Spleen (tissue), 7 donors: ENCODE data around the gene POLR2F.

ENCODE experiments used
- POLR2A ChIP-seq, 3 donors: fragments of 450-650 bp; IDR thresholded peaks; one replicate each; pipeline ENCODE4 v1.5.1; 2017; ENCODE audit warnings: antibody characterized with exemption in 3 of 3, mild to moderate bottlenecking in 1 of 3
- POLR2AphosphoS5 ChIP-seq, 3 donors: sonication (generic); formaldehyde crosslinking; IDR thresholded peaks; one replicate each; pipeline ENCODE4 v1.5.1; 2017; ENCODE audit warnings: antibody characterized with exemption in 3 of 3
- TF ChIP-seq, protein P1 (sequence below), 11 experiments: fragments of 200-600 bp in 7 of 11; fragments of 450-650 bp in 4 of 11; sonication (generic) in 4 of 11; IDR thresholded peaks in 8 of 11; conservative IDR thresholded peaks in 3 of 11; 1 replicate in 7 of 11; 2 replicates in 4 of 11; pipeline versions ENCODE4 v1.4.0 to v1.8.0; 2016 to 2021; ENCODE audit warnings: antibody characterized with exemption in 11 of 11, inconsistent platforms in 4 of 11, mild to moderate bottlenecking in 1 of 11
- donor health status: DM: no; HTN: no; CAD: no; lungs with moderate emphysema.
- donor health status: DM: no; HTN: no; CAD: no.
- donor health status: DM: no; HTN: no; CAD: no.

DNA sequence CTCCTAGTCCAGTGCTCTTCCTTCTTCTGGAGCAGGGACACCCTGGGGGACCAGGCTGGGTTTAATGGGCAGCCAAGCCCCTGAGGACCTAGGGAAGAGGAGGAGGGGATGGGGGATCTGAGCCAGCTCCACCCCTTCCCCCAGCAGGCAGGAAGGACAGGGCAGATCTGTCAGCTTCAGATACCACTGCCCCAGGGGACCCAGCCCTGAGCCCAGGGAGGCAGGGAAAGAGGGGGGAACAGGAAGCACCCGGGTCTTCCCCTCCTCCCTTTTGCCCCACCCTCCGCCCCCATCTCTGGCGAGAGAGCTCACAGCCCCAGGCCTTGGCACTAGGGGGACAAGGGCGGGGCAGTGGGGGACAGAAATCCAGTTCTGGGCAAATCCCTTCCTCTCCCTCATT, 42.6 kb downstream of the POLR2F start:
- TF ChIP-seq POLR2A (IDR thresholded peaks at IDR 0.05) (no peak), POLR2AphosphoS5 (IDR thresholded peaks at IDR 0.05) (peak in 2 of 3 donors; percentile 7 to 39)
- TF ChIP-seq, protein P1, sequence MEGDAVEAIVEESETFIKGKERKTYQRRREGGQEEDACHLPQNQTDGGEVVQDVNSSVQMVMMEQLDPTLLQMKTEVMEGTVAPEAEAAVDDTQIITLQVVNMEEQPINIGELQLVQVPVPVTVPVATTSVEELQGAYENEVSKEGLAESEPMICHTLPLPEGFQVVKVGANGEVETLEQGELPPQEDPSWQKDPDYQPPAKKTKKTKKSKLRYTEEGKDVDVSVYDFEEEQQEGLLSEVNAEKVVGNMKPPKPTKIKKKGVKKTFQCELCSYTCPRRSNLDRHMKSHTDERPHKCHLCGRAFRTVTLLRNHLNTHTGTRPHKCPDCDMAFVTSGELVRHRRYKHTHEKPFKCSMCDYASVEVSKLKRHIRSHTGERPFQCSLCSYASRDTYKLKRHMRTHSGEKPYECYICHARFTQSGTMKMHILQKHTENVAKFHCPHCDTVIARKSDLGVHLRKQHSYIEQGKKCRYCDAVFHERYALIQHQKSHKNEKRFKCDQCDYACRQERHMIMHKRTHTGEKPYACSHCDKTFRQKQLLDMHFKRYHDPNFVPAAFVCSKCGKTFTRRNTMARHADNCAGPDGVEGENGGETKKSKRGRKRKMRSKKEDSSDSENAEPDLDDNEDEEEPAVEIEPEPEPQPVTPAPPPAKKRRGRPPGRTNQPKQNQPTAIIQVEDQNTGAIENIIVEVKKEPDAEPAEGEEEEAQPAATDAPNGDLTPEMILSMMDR (IDR thresholded peaks at IDR 0.05 in 8 of 11, conservative IDR thresholded peaks at IDR 0.05 in 3 of 11), result no peak
